ENCODE measurements around the gene FAM98C. TPM values are rescaled to one million over a fixed set of nuclear protein-coding genes. Genes with fewer than 3 reads are reported as not detected.
A peak's percentile ranks its signal among the peaks of the same experiment; 100 is the strongest.

Gene FAM98C
- total RNA-seq, 2 donors from 2014 or later, result 26.1 to 63.0 TPM

DNA sequence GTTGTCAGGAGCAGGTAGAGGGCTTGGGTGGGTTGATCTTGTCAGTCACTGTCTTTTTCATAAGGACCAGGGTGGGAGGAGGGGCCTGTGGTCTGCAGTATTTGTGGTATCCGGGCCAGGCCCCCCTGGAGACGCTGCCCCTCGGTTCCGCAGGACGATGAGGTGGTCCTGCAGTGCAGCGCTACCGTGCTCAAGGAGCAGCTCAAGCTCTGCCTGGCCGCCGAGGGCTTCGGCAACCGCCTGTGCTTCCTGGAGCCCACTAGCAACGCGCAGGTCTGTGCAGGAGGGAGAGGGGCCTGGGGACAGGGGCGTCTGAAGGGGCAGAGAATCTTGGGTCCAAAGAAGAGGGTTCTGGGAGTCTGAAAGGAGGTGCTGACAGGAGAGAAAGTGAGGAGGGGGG is 37.7 kb downstream of the FAM98C start:
- Mint-ChIP-seq H3K27me3 (peaks cover 11% of the 10 kb centered on the region), H3K27ac (no peak overlapping the region), H3K9me3 (no peaks in the 10 kb centered on the region), H3K36me3 (ENCODE audit: low read depth) (peaks cover 26% of the 10 kb centered on the region), H3K4me3 (no peak overlapping the region), H3K4me1 (peaks cover 12% of the 10 kb centered on the region)
- no peak for ATAC-seq (replicated peaks)

DNA sequence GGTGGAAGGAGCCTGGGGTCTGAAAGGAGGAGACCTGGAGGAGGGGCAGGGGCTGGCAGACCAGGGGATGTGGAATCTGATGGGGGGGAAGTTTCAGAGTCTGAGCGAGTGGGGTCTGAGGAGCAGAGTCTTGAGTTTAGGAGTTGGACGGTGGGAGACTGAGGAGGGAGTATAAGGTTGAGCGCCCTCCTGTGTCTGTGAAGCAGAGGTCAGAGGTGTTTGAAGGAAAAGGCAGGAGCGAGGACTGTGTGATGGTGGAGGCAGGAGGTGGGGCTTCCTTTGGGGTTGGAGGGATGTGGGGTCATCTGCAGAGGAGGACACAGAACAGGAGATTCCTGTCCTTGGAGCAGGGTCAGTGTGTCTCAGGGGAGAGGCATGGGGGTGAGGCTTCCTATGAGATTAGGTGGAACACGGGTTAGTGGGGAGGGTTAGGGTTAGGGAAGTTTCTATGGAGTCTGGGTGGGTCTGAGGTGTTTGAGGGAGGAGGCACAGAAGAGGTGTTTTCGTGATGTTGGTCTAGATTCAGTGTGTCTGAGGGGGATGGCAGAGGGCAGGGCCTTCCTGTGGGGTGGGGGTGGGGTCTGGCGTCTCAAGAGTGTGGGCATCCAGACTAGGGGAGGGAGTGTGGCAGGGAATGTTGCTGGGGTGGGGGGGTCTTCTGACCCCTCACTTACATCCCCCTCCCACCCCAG is 38.9 kb downstream of the FAM98C start:
- Mint-ChIP-seq H3K9me3 (no peaks in the 10 kb centered on the region), H3K27ac (peak overlapping the region; percentile 72), H3K4me1 (peaks cover 12% of the 10 kb centered on the region), H3K4me3 (no peak overlapping the region), H3K27me3 (peaks cover 11% of the 10 kb centered on the region), H3K36me3 (ENCODE audit: low read depth) (peaks cover 37% of the 10 kb centered on the region)
- peak; percentile 71 for ATAC-seq (replicated peaks)

DNA sequence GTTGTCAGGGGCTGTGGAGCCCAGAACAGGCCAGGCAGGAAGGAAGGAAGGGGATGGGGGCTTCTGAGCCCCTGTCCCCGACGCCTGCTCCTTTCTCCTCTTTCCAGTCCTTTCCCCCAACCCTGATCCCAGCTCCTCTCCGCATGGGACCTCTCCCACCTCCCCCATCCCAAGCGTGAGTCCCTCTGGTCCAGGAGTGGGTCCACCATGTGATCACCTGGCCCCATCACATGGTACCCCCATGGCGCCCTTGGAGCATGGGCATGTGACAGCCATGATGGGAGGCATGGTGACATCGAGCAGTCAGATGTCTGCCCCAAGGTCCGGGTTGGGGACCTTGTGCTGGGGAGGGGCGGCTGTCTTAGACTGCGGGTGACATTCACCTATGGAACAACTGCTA is 39.8 kb downstream of the FAM98C start:
- Mint-ChIP-seq H3K4me3 (no peak overlapping the region), H3K27ac (no peak overlapping the region), H3K4me1 (peaks cover 12% of the 10 kb centered on the region), H3K36me3 (ENCODE audit: low read depth) (peaks cover 37% of the 10 kb centered on the region), H3K9me3 (no peaks in the 10 kb centered on the region), H3K27me3 (peaks cover 11% of the 10 kb centered on the region)
- ATAC-seq (replicated peaks), result no peak

DNA sequence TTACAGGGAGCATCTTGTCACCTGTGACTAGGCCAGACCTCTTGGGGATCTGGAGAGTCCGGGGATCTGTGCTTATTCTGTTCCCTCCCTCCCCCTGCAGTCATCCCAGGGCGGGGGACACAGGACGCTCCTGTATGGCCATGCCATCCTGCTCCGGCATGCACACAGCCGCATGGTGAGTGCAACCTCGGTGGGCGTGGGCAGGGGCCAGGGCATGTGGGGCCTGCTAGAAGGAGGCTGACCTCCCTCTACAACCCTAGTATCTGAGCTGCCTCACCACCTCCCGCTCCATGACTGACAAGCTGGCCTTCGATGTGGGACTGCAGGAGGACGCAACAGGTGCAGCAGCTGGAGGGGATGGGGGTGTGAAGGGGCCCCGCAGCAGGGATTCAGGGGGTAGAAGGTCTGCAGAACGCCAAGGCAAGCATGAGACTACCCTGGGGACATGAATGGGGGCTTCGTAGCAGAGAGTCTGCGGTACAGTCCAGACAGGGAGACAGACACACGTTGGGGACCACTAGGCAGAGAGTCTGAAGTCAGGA is 40.6 kb downstream of the FAM98C start:
- Mint-ChIP-seq H3K4me3 (no peak overlapping the region), H3K36me3 (ENCODE audit: low read depth) (peaks cover 32% of the 10 kb centered on the region), H3K27ac (no peak overlapping the region), H3K27me3 (peaks cover 7% of the 10 kb centered on the region), H3K4me1 (peaks cover 6% of the 10 kb centered on the region), H3K9me3 (no peaks in the 10 kb centered on the region)
- ATAC-seq (replicated peaks), result no peak

DNA sequence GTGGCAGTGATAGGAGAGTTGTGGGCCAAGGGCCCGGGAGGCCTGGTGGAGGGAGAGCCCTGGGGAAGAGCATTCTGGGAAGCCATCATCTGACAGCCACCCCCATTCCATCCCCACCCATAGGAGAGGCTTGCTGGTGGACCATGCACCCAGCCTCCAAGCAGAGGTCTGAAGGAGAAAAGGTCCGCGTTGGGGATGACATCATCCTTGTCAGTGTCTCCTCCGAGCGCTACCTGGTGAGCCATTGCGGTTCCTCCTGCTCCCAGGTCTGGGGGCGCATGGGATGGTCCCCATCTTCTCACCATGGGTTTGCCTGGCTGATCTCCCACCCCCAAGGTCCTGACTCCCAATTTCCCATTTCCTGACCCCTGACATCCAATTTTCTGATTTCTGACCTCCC is 41.1 kb downstream of the FAM98C start:
- peaks cover 7% of the 10 kb centered on the region for H3K27me3 Mint-ChIP-seq
- H3K36me3 Mint-ChIP-seq (ENCODE audit: low read depth), result peaks cover 36% of the 10 kb centered on the region
- ATAC-seq (replicated peaks), result no peak
- H3K27ac Mint-ChIP-seq, result no peak overlapping the region
- no peaks in the 10 kb centered on the region for H3K9me3 Mint-ChIP-seq
- H3K4me3 Mint-ChIP-seq, result no peak overlapping the region
- H3K4me1 Mint-ChIP-seq, result peaks cover 6% of the 10 kb centered on the region

DNA sequence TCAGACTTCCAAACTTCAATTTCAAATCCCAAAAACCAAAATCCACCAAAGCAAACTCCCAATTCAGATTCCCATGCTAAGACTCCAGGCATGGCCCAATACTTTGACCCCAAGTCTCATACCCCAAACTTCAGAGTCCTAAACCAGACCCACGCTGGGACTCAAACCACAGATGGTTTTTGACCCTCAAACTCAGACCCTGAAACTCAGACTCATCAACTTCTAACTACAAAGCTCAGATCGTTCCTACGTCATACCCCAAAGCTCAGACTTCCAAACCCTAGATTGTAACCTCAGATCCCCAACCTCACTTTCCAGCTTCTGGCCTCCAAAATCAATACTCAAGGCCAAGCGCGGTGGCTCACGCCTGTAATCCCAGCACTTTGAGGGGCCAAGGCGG is 42.5 kb downstream of the FAM98C start:
- no peak for ATAC-seq (replicated peaks)
- peaks cover 6% of the 10 kb centered on the region for H3K4me1 Mint-ChIP-seq
- no peak overlapping the region for H3K4me3 Mint-ChIP-seq
- H3K36me3 Mint-ChIP-seq (ENCODE audit: low read depth), result peaks cover 47% of the 10 kb centered on the region
- H3K9me3 Mint-ChIP-seq, result no peaks in the 10 kb centered on the region
- peaks cover 7% of the 10 kb centered on the region for H3K27me3 Mint-ChIP-seq
- peak overlapping the region; percentile 6 for H3K27ac Mint-ChIP-seq

DNA sequence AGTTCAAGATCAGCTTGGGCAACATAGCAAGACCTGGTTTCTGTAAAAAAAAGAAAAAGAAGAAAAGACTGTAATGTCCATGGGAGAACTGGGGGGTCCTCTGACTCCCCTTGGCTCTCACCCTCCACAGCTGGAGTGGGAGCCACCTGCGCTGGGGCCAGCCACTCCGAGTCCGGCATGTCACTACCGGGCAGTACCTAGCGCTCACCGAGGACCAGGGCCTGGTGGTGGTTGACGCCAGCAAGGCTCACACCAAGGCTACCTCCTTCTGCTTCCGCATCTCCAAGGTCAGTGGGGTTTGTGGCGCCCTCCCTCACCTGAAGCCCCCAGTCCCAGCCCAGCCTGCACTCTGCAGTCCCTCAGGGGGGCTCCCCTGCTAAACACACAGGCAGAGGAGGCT is 45.3 kb downstream of the FAM98C start:
- ATAC-seq (replicated peaks), result no peak
- H3K4me3 Mint-ChIP-seq, result no peak overlapping the region

DNA sequence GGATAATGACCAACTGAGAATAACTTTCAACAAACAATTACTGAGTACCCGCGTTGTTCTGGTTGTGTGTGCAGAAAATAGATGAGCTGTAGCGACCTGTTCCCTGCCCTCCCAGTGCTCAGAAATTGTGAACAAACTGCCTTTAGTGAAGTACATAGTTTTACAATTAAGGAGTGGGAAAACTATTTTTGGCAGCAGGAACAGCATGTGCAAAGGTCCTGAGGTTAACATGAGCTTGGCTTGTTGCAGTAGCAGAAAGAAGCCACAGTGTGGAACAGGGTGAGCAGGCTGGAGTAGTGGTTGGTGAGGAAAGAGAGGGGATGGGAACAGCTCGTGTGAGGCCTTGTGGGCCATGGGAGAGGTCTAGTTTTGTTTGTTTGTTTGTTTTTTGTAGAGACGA is 46.6 kb downstream of the FAM98C start:
- Mint-ChIP-seq H3K27ac (peak overlapping the region; percentile 16), H3K4me1 (peaks cover 6% of the 10 kb centered on the region), H3K9me3 (no peaks in the 10 kb centered on the region), H3K36me3 (ENCODE audit: low read depth) (peaks cover 65% of the 10 kb centered on the region), H3K4me3 (no peak overlapping the region), H3K27me3 (no peaks in the 10 kb centered on the region)
- ATAC-seq (replicated peaks), result no peak

More for the DNA sequence above, 45.3 kb downstream of the FAM98C start:
- H3K4me1 Mint-ChIP-seq, result peaks cover 1% of the 10 kb centered on the region
- no peaks in the 10 kb centered on the region for H3K9me3 Mint-ChIP-seq
- peak overlapping the region; percentile 39 for H3K27ac Mint-ChIP-seq
- peaks cover 69% of the 10 kb centered on the region for H3K36me3 Mint-ChIP-seq (ENCODE audit: low read depth)
- H3K27me3 Mint-ChIP-seq, result no peaks in the 10 kb centered on the region

DNA sequence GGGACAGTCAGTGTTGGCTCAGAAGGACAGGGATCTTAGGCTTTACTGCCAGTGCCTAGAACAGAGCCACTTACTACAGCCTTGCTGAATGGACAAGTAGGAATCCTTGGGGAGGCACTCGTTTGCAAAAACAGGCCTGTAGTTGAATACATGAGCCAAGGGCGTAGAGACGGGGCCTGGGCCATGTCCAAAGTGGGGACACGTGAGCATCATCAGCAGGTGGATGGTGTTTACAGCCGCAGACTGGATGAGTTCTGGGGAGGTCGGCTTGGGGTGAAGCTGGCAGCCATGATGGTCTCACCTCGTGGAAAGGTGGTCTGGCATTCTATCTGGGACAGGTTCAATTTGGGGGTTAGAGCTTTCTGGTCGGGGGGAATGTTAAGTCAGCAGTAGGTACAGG is 48.1 kb downstream of the FAM98C start:
- Mint-ChIP-seq H3K9me3 (no peaks in the 10 kb centered on the region), H3K27ac (no peak overlapping the region), H3K36me3 (ENCODE audit: low read depth) (peaks cover 64% of the 10 kb centered on the region), H3K4me3 (no peak overlapping the region), H3K4me1 (peaks cover 6% of the 10 kb centered on the region), H3K27me3 (no peaks in the 10 kb centered on the region)
- no peak for ATAC-seq (replicated peaks)

DNA sequence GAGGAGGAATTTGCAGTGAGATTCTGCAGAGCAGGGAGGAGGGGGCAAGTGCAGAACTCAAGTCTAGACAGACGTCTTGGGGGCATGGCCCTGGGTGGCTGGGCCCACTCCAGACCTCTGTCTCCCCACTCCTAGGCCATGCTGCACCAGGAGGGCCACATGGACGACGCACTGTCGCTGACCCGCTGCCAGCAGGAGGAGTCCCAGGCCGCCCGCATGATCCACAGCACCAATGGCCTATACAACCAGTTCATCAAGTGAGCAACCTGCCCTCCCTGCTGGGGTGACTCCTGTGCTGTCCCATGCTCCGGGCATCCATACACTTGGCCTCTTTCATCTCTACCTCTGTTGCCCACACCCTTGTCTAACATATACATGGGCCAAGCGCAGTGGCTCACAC is 48.7 kb downstream of the FAM98C start:
- Mint-ChIP-seq H3K27ac (no peak overlapping the region), H3K4me3 (no peak overlapping the region), H3K4me1 (peaks cover 6% of the 10 kb centered on the region), H3K36me3 (ENCODE audit: low read depth) (peaks cover 58% of the 10 kb centered on the region), H3K27me3 (no peaks in the 10 kb centered on the region), H3K9me3 (no peaks in the 10 kb centered on the region)
- ATAC-seq (replicated peaks), result no peak

DNA sequence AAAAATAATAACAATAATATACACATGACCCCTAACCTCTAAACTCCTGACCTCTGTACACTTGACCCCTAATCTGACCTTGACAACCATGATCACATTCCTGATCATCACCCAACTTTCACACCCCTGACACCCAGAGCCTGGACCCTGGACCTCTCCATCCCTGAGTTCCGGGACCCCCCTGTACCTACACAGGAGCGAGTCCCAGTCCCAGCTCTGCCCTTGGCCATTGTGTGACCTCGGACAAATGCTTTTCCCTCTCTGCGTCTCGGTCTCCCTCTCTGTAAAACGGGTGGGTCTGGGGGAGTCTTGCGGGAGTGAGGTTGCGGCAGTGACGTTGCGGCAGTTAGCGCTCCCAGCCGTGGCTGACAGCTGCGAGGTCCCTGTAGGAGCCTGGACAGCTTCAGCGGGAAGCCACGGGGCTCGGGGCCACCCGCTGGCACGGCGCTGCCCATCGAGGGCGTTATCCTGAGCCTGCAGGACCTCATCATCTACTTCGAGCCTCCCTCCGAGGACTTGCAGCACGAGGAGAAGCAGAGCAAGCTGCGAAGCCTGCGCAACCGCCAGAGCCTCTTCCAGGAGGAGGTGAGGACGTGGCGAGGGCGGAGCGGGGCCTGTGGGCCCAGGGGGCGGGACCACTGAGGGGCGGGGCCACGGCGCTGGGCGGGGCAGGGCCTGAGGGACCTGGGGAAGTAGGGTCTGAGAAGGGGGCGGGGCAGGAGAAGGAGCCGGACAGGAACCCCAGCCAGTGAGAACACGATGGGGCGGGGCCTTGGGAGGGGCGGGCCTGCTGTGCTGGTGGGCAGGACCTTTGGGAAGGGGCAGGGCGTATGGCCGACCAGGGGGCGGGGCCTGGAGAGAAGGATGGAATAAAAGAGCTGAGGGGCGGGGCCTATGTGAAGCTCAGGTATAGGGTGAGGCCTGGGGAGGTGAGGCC is 49.8 kb downstream of the FAM98C start:
- no peaks in the 10 kb centered on the region for H3K27me3 Mint-ChIP-seq
- no peaks in the 10 kb centered on the region for H3K9me3 Mint-ChIP-seq
- H3K4me1 Mint-ChIP-seq, result peaks cover 6% of the 10 kb centered on the region
- H3K27ac Mint-ChIP-seq, result no peak overlapping the region
- ATAC-seq (replicated peaks), result peak; percentile 54
- peaks cover 66% of the 10 kb centered on the region for H3K36me3 Mint-ChIP-seq (ENCODE audit: low read depth)
- H3K4me3 Mint-ChIP-seq, result no peak overlapping the region

DNA sequence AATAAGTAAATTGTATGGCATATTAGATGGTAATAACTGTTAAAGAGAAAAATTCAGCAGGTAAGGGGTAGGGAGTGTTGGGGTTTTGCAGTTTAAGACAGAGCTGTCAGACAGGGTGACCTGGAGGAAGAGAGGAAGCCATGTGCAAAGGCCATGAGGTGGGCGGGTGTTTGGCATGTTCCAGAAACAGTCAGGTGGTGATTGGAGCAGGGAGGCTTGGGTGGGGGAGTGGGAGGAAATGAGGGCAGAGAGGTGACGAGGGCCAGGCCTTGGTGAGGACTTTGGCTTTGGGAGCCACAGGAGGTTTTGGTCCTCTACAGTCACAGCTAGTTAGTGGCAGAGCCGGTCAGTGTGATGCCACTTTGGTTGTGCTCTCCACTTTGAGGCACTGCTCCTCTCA is 50.7 kb downstream of the FAM98C start:
- H3K4me3 Mint-ChIP-seq, result no peak overlapping the region
- H3K27me3 Mint-ChIP-seq, result no peaks in the 10 kb centered on the region
- H3K27ac Mint-ChIP-seq, result peak overlapping the region; percentile 9
- no peaks in the 10 kb centered on the region for H3K9me3 Mint-ChIP-seq
- H3K36me3 Mint-ChIP-seq (ENCODE audit: low read depth), result peaks cover 74% of the 10 kb centered on the region
- peaks cover 6% of the 10 kb centered on the region for H3K4me1 Mint-ChIP-seq
- ATAC-seq (replicated peaks), result peak; percentile 53

DNA sequence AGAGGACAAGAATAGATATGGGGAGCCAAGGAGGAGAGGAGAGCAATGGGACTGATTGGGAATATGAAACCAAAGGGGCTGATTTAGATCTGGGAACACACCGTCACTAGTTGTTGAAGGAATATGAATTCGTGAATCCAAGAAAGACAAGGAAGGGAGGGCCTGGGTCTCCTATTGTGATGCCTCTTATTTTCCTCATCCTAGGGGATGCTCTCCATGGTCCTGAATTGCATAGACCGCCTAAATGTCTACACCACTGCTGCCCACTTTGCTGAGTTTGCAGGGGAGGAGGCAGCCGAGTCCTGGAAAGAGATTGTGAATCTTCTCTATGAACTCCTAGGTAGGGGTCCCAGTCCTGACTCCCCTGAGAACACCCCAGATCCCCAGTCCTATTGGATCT is 52.1 kb downstream of the FAM98C start:
- peaks cover 6% of the 10 kb centered on the region for H3K4me1 Mint-ChIP-seq
- peaks cover 3% of the 10 kb centered on the region for H3K27me3 Mint-ChIP-seq
- peaks cover 76% of the 10 kb centered on the region for H3K36me3 Mint-ChIP-seq (ENCODE audit: low read depth)
- no peak overlapping the region for H3K27ac Mint-ChIP-seq
- H3K4me3 Mint-ChIP-seq, result no peak overlapping the region
- ATAC-seq (replicated peaks), result no peak
- H3K9me3 Mint-ChIP-seq, result no peaks in the 10 kb centered on the region

DNA sequence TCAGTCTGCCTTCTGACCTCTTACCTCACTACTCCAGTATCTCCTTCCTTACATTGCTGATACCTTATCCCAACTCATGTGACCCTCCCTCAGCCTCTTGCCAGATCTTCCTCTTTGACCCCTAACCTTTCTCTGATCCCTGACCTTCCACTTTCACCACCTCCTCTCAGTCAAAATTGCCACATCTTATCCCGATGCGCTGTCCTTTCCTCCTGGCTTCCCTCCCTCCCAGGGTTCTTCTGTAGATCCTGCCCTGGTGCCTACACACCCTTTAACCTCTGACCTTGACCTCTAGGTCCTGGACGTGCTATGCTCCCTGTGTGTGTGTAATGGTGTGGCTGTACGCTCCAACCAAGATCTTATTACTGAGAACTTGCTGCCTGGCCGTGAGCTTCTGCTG is 54.3 kb downstream of the FAM98C start:
- ATAC-seq (replicated peaks), result no peak
- Mint-ChIP-seq H3K4me1 (peaks cover 6% of the 10 kb centered on the region), H3K27ac (no peak overlapping the region), H3K27me3 (peaks cover 4% of the 10 kb centered on the region), H3K36me3 (ENCODE audit: low read depth) (peaks cover 65% of the 10 kb centered on the region), H3K9me3 (no peaks in the 10 kb centered on the region), H3K4me3 (no peak overlapping the region)

Measured in activated T-helper 17 cell treated with anti-CD3 and anti-CD28 coated beads, Interleukin-2, amount 50 U/mL, for 72 hours (primary cell).